Spleen (tissue), 11 donors: ENCODE results near the gene TBL1X. TPM values are rescaled to one million over a fixed set of nuclear protein-coding genes. Genes with fewer than 3 reads are reported as not detected.

ENCODE experiments used
- DNase-seq: peaks from one replicate; pipeline ENCODE4 v3.0.0-alpha.2; 2020
- H3K27ac ChIP-seq, 8 donors: fragments of 200-600 bp; sonication (generic) in 7 of 8; 1 replicate in 4 of 8; 2 replicates in 4 of 8; pipeline versions ENCODE4 v1.5.0 to v1.8.0; 2016 to 2021; ENCODE audit warnings: inconsistent platforms in 4 of 8, mild to moderate bottlenecking in 4 of 8, moderate library complexity in 1 of 8
- H3K27me3 ChIP-seq, 7 donors: fragments of 200-600 bp; sonication (generic) in 6 of 7; replicated peaks in 1 of 7; 1 replicate in 4 of 7; 2 replicates in 3 of 7; pipeline versions ENCODE4 v1.5.0 to v1.8.0; 2016 to 2021; ENCODE audit warnings: inconsistent platforms in 3 of 7, mild to moderate bottlenecking in 1 of 7
- H3K36me3 ChIP-seq, 6 donors: fragments of 200-600 bp; sonication (generic) in 5 of 6; 1 replicate in 4 of 6; 2 replicates in 2 of 6; pipeline versions ENCODE4 v1.5.0 to v1.8.0; 2016 to 2021; ENCODE audit warnings: inconsistent platforms in 2 of 6
- H3K4me1 ChIP-seq, 6 donors: fragments of 200-600 bp; sonication (generic) in 5 of 6; 1 replicate in 3 of 6; 2 replicates in 3 of 6; pipeline versions ENCODE4 v1.5.0 to v1.8.0; 2016 to 2021; ENCODE audit warnings: inconsistent platforms in 3 of 6
- H3K4me3 ChIP-seq, 8 donors: fragments of 200-600 bp; sonication (generic) in 7 of 8; 1 replicate in 4 of 8; 2 replicates in 4 of 8; pipeline versions ENCODE4 v1.5.0 to v1.8.0; 2016 to 2021; ENCODE audit warnings: inconsistent platforms in 4 of 8, mild to moderate bottlenecking in 4 of 8, moderate library complexity in 2 of 8
- H3K9me3 ChIP-seq, 8 donors: fragments of 200-600 bp; sonication (generic) in 7 of 8; 1 replicate in 4 of 8; 2 replicates in 4 of 8; pipeline versions ENCODE4 v1.5.0 to v1.8.0; 2016 to 2021; ENCODE audit warnings: inconsistent platforms in 4 of 8
- POLR2A ChIP-seq, 3 donors: fragments of 450-650 bp; IDR thresholded peaks; one replicate each; pipeline ENCODE4 v1.5.1; 2017; ENCODE audit warnings: antibody characterized with exemption in 3 of 3, mild to moderate bottlenecking in 1 of 3
- POLR2AphosphoS5 ChIP-seq, 3 donors: sonication (generic); formaldehyde crosslinking; IDR thresholded peaks; one replicate each; pipeline ENCODE4 v1.5.1; 2017; ENCODE audit warnings: antibody characterized with exemption in 3 of 3
- WGBS, 5 donors: extraction: QIAGEN DNeasy Blood & Tissue Kit in 3 of 5; methylation state at CpG; one replicate each; pipeline versions ENCODE4 v1.1.5 to v1.1.7; 2013 to 2018; 5-methylcytosine and 5-hydroxymethylcytosine counted together
- intact Hi-C: fragments of 100-400 bp; cut with DNase I; formaldehyde crosslinking; loops from one replicate; pipeline ENCODE4 v1.15.0; 2023; ENCODE audit warnings: low total_unique reads
- polyA plus RNA-seq, 3 donors: library from polyadenylated mRNA; stranded (reverse); fragments of 200-250 nt; gene quantifications; one replicate each; pipeline ENCODE4 v1.2.1, GENCODE V29; 2013
- total RNA-seq, 7 donors: library from RNA; depleted of rRNA in 3 of 7; stranded (reverse); fragments of >200 nt in 3 of 7; fragmentation: NEBNext Ultra II Directional in 4 of 7; extraction: Animal tissue kit (Norgen Biotek cat#: 25700) in 4 of 7; gene quantifications; one replicate each; pipeline versions ENCODE4 v1.1.0 to v1.2.1, GENCODE V29; 2016 to 2021
- TF ChIP-seq, protein P1 (sequence below), 11 experiments: fragments of 200-600 bp in 7 of 11; fragments of 450-650 bp in 4 of 11; sonication (generic) in 4 of 11; IDR thresholded peaks in 8 of 11; conservative IDR thresholded peaks in 3 of 11; 1 replicate in 7 of 11; 2 replicates in 4 of 11; pipeline versions ENCODE4 v1.4.0 to v1.8.0; 2016 to 2021; ENCODE audit warnings: antibody characterized with exemption in 11 of 11, inconsistent platforms in 4 of 11, mild to moderate bottlenecking in 1 of 11
- donor health status: healthy with polysubstance abuse.
- donor health status: DM: no; HTN: no; CAD: no; lungs with moderate emphysema.
- donor health status: DM: no; HTN: no; CAD: no.
- donor health status: Bipolar disorder and iron deficiency.
- donor health status: healthy.
- donor health status: DM: no; HTN: no; CAD: no.
- donor health status: DM: yes; HTN: yes; CAD: no.

TBL1X gene
- total and polyA plus RNA-seq, 10 donors, result 3.0 to 37.2 (median 21.4) TPM

DNA sequence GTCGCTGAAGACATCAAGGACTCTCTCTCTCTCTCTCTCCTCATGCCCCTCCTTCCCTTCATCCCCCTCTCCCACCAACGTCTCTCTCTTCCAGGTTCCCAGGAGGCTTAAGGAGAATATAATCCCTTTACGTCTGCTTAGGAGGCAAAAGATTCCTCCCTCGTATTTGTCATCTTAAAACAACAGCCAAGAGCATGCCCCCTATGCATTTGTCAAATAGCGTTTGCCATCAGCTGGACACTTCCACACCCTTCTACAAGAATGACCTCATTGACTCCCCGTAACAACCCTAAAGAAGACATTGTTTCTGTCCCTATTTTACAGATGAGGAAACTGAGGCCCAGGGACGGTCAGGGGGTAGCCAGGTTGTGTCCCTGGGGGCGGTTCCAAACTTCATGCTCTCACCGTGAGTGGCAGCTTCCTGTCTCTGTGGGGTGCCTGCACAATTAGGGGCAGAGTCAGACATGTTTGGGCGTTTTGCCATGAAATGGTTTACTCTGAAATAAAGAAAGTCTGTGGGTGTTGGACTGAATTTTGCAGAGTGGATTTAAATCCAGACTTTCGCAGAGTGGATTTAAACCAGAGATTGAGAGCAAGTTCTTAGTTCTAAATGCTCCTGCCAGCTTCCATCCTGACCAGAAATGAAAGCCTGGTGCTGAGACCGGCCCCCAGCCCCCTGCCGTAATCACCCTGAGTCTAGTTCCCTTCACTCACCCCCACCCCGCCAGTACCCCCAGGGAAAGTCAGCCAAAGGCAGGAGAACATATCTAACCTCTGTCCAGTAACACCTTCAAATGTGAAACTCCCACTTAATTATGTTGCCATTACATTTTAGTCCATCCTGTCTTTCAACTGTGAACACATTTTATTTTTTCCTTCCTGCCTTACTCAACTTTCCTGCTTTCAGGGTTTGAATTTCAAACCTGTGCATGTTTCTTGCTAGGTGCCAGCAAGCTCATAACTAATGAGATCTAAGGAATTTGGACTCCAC is 44.3 kb upstream of the TBL1X start:
- H3K27ac ChIP-seq, result no peak overlapping the region
- no peak overlapping the region for H3K4me3 ChIP-seq
- peaks cover 0 to 8% (median 0%) of the 10 kb centered on the region in 8 donors for H3K9me3 ChIP-seq
- peaks cover 0 to 17% (median 0%) of the 10 kb centered on the region in 7 donors for H3K27me3 ChIP-seq
- TF ChIP-seq, protein P1, sequence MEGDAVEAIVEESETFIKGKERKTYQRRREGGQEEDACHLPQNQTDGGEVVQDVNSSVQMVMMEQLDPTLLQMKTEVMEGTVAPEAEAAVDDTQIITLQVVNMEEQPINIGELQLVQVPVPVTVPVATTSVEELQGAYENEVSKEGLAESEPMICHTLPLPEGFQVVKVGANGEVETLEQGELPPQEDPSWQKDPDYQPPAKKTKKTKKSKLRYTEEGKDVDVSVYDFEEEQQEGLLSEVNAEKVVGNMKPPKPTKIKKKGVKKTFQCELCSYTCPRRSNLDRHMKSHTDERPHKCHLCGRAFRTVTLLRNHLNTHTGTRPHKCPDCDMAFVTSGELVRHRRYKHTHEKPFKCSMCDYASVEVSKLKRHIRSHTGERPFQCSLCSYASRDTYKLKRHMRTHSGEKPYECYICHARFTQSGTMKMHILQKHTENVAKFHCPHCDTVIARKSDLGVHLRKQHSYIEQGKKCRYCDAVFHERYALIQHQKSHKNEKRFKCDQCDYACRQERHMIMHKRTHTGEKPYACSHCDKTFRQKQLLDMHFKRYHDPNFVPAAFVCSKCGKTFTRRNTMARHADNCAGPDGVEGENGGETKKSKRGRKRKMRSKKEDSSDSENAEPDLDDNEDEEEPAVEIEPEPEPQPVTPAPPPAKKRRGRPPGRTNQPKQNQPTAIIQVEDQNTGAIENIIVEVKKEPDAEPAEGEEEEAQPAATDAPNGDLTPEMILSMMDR (IDR thresholded peaks at IDR 0.05 in 8 of 11, conservative IDR thresholded peaks at IDR 0.05 in 3 of 11), result no peak
- TF ChIP-seq POLR2AphosphoS5 (IDR thresholded peaks at IDR 0.05), result no peak
- no peak for TF ChIP-seq POLR2A (IDR thresholded peaks at IDR 0.05)
- WGBS, 5 donors, result 42 to 56% (median 54%) methylated on average over 14 of the region's 14 CpGs
- intact Hi-C loops, result no loop called here
- DNase-seq, result no peak
- H3K4me1 ChIP-seq, result peaks cover 0 to 6% (median 0%) of the 10 kb centered on the region in 6 donors
- H3K36me3 ChIP-seq, result no peaks in the 10 kb centered on the region

DNA sequence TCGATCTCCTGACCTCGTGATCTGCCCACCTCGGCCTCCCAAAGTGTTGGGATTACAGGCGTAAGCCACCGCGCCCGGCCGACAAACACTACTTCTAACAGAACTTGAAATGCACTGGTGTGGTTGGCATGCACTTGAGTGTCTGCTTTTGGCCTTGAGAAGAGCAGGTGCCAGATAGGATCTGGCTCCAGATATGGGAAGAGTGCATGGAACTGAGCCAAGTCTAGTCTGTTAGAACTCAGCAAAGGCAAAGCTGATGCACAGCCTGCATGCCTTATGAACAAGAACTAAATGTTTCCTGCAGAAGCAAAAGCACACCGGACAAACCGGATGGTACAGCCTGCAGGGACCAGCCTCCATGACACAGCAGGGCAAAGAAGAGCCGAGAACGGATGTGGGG is 35.1 kb upstream of the TBL1X start:
- no peaks in the 10 kb centered on the region for H3K36me3 ChIP-seq
- peaks cover 0 to 12% (median 0%) of the 10 kb centered on the region in 8 donors for H3K9me3 ChIP-seq
- intact Hi-C loops, result no loop called here
- H3K27me3 ChIP-seq, result no peaks in the 10 kb centered on the region
- no peak overlapping the region for H3K27ac ChIP-seq
- WGBS, 5 donors, result 56 to 85% (median 80%) methylated on average over 10 to 12 of the region's 12 CpGs
- H3K4me1 ChIP-seq, result no peaks in the 10 kb centered on the region
- DNase-seq, result no peak
- H3K4me3 ChIP-seq, result no peak overlapping the region
- TF ChIP-seq POLR2AphosphoS5 (IDR thresholded peaks at IDR 0.05), result no peak
- TF ChIP-seq POLR2A (IDR thresholded peaks at IDR 0.05), result no peak
- TF ChIP-seq, protein P1 (IDR thresholded peaks at IDR 0.05 in 8 of 11, conservative IDR thresholded peaks at IDR 0.05 in 3 of 11), result no peak

DNA sequence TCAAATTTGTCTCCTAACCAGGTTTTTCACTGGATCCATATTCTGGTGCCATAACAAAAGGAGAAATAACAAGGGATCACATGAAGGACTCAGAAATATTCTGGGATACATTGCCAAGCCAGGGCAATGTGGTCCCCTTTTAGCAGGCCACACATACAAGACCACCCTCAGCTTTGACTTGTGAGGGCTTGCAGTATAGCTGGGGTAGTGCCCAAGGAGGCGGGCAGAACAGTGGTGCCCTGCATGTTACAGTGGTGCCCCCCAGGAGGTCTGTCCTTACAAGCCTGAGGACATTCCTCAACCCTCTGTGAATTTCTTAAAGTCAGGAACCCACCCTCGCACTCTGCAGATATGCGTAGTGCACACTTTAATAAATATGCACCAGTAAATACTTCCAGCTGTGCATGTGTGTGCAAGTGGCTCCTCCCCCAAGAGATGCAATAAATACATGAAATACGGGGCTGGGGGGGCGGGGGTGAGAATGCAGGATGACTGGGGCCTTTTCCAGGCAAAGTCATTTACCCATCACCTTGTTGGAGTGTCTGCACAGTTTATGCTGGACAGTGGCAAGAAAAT is 34.4 kb upstream of the TBL1X start:
- DNase-seq, result no peak
- no peaks in the 10 kb centered on the region for H3K27me3 ChIP-seq
- H3K4me1 ChIP-seq, result no peaks in the 10 kb centered on the region
- H3K9me3 ChIP-seq, result peaks cover 0 to 5% (median 0%) of the 10 kb centered on the region in 8 donors
- H3K27ac ChIP-seq, result no peak overlapping the region
- intact Hi-C loops, result no loop called here
- WGBS, 5 donors, result 77 to 87% (median 83%) methylated on average over 5 of the region's 5 CpGs
- TF ChIP-seq, protein P1 (IDR thresholded peaks at IDR 0.05 in 8 of 11, conservative IDR thresholded peaks at IDR 0.05 in 3 of 11), result no peak
- TF ChIP-seq POLR2AphosphoS5 (IDR thresholded peaks at IDR 0.05) (no peak), POLR2A (IDR thresholded peaks at IDR 0.05) (no peak)
- no peaks in the 10 kb centered on the region for H3K36me3 ChIP-seq
- H3K4me3 ChIP-seq, result no peak overlapping the region

DNA sequence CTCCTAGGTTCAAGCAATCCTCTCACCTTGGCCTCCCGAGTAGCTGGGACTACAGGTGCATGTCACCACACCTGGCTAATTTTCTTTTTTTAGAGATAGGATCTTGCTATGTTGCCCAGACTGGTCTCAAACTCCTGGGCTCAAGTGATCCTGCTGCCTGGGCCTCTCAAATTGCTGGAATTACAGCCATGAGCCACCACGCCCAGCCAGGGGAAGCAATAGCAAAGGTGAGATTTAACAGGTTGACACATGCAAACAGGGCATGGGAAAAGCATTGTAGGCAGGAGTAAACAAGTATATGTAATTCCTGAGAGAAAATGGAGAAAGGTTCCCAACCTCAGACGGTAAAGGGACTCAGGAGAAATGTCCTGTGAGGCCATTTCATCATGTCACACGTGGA is 33.6 kb upstream of the TBL1X start:
- no peak for DNase-seq
- H3K4me3 ChIP-seq, result no peak overlapping the region
- no peaks in the 10 kb centered on the region for H3K4me1 ChIP-seq
- no peaks in the 10 kb centered on the region for H3K9me3 ChIP-seq
- intact Hi-C loops, result no loop called here
- no peaks in the 10 kb centered on the region for H3K36me3 ChIP-seq
- H3K27ac ChIP-seq, result no peak overlapping the region
- no peak for TF ChIP-seq POLR2A (IDR thresholded peaks at IDR 0.05)
- TF ChIP-seq POLR2AphosphoS5 (IDR thresholded peaks at IDR 0.05), result no peak
- TF ChIP-seq, protein P1 (IDR thresholded peaks at IDR 0.05 in 8 of 11, conservative IDR thresholded peaks at IDR 0.05 in 3 of 11), result no peak
- H3K27me3 ChIP-seq, result no peaks in the 10 kb centered on the region
- whole genome bisulfite sequencing, 5 donors, result 78 to 96% (median 89%) methylated on average over 3 to 4 of the region's 4 CpGs
